Upper lobe of right lung (tissue), 1 donor: ENCODE data around the gene GRAMD2B. TPM values are rescaled to one million over a fixed set of nuclear protein-coding genes. Genes with fewer than 3 reads are reported as not detected.

Experiments
- ATAC-seq: fragments of 200-7000 bp; cut with Tn5 transposase; one replicate; pipeline ENCODE4 v1.9.1; 2020; ENCODE audit warnings: mild to moderate bottlenecking, moderate library complexity
- DNase-seq: peaks from one replicate; pipeline ENCODE4 v3.0.0-alpha.2; 2020
- H3K27ac ChIP-seq: fragments of 200-600 bp; one replicate; pipeline ENCODE4 v1.8.0; 2022
- H3K27me3 ChIP-seq: fragments of 200-600 bp; one replicate; pipeline ENCODE4 v1.8.0; 2022; ENCODE audit warnings: mild to moderate bottlenecking
- H3K36me3 ChIP-seq: fragments of 200-600 bp; one replicate; pipeline ENCODE4 v1.8.0; 2022
- H3K4me1 ChIP-seq: fragments of 200-600 bp; one replicate; pipeline ENCODE4 v1.8.0; 2022
- H3K4me3 ChIP-seq: fragments of 200-600 bp; one replicate; pipeline ENCODE4 v1.8.0; 2022; ENCODE audit warnings: mild to moderate bottlenecking
- H3K9me3 ChIP-seq: fragments of 200-600 bp; one replicate; pipeline ENCODE4 v1.8.0; 2022
- intact Hi-C: fragments of 100-400 bp; cut with DNase I; formaldehyde crosslinking; loops from one replicate; pipeline ENCODE4 v1.11.0; 2022
- total RNA-seq: library from RNA; stranded (reverse); fragmentation: NEBNext Ultra II Directional; extraction: Animal tissue kit (Norgen Biotek cat#: 25700); gene quantifications from one replicate; pipeline ENCODE4 v1.2.1, GENCODE V29; 2021
- TF ChIP-seq, protein P1 (sequence below): fragments of 200-600 bp; IDR thresholded peaks from one replicate; pipeline ENCODE4 v1.8.0; 2022; ENCODE audit warnings: antibody characterized with exemption
- donor health status: DM: no; HTN: yes; CAD: no; lungs with severe emphysema.

The GRAMD2B gene
- total RNA-seq, 1 donor from 2014 or later, result 17.0 TPM

DNA sequence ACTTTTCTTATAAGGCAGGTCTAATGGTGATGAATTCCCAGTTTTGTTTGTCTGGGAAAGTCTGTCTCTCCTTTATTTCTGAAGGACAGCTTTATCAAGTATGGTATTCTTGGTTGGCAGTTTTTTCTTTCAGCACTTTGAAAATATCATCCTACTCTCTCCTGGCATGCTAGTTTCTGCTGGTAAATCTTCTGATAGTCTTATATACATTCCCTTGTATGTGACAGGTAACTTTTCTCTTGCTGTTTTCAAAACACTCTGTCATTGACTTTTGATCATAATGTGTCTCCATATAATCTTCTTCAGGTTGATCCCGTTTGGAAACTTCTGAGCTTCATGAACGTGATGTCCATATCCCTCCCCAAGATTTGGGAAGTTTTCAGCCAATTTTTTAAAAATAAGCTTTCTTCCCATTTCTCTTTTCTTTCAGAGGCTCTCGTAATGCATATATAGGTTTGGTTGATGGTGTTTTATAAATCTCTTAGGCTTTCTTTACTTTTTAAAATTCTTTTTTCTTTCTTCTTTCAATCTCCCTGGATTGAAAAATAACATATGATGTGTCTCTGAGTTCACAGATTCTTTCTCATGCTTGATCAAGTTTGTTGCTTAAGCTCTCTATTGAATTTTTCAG, 22.5 kb upstream of the GRAMD2B start:
- no peaks in the 10 kb centered on the region for H3K36me3 ChIP-seq
- peaks cover 15% of the 10 kb centered on the region for H3K9me3 ChIP-seq
- no peaks in the 10 kb centered on the region for H3K4me1 ChIP-seq
- H3K4me3 ChIP-seq, result no peak overlapping the region
- no peaks in the 10 kb centered on the region for H3K27me3 ChIP-seq
- DNase-seq, result no peak
- TF ChIP-seq, protein P1, sequence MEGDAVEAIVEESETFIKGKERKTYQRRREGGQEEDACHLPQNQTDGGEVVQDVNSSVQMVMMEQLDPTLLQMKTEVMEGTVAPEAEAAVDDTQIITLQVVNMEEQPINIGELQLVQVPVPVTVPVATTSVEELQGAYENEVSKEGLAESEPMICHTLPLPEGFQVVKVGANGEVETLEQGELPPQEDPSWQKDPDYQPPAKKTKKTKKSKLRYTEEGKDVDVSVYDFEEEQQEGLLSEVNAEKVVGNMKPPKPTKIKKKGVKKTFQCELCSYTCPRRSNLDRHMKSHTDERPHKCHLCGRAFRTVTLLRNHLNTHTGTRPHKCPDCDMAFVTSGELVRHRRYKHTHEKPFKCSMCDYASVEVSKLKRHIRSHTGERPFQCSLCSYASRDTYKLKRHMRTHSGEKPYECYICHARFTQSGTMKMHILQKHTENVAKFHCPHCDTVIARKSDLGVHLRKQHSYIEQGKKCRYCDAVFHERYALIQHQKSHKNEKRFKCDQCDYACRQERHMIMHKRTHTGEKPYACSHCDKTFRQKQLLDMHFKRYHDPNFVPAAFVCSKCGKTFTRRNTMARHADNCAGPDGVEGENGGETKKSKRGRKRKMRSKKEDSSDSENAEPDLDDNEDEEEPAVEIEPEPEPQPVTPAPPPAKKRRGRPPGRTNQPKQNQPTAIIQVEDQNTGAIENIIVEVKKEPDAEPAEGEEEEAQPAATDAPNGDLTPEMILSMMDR, result no peak
- intact Hi-C loops, result no loop called here
- no peak for ATAC-seq
- H3K27ac ChIP-seq, result no peak overlapping the region

GRCh38 chr5:126402621-126403555, 20.3 kb upstream of the GRAMD2B start:
- peaks cover 15% of the 10 kb centered on the region for H3K9me3 ChIP-seq
- no peak for ATAC-seq
- H3K4me1 ChIP-seq, result no peaks in the 10 kb centered on the region
- no peaks in the 10 kb centered on the region for H3K36me3 ChIP-seq
- intact Hi-C loops, result no loop called here
- H3K4me3 ChIP-seq, result no peak overlapping the region
- TF ChIP-seq, protein P1, result no peak
- H3K27me3 ChIP-seq, result no peaks in the 10 kb centered on the region
- H3K27ac ChIP-seq, result no peak overlapping the region
- DNase-seq, result no peak

DNA sequence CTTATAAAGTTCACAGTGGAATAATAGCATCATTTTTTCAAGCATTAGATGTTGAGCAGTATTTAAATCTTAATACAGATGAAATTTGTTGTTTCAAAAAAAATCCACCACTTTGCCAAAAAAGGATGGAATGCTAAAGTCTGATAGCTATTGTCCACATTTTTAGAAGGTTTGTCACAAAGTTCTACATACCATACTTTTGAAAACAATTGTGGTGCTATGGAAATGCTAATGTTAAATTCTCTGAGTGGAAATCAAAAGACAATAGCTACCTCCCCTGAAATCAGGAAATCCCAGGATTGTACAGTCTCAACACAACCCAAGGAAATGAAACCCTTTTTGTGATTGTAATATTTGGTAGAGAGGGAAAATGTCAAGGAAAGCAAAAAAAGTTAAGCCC, 19.3 kb upstream of the GRAMD2B start:
- intact Hi-C loops, result no loop called here
- TF ChIP-seq, protein P1, result no peak
- Histone ChIP-seq H3K4me3 (no peak overlapping the region), H3K36me3 (no peaks in the 10 kb centered on the region), H3K4me1 (no peaks in the 10 kb centered on the region), H3K27ac (no peak overlapping the region), H3K9me3 (peaks cover 15% of the 10 kb centered on the region), H3K27me3 (no peaks in the 10 kb centered on the region)
- DNase-seq, result no peak
- no peak for ATAC-seq

GRCh38 chr5:126410623-126411022, 12.6 kb upstream of the GRAMD2B start:
- H3K27me3 ChIP-seq, result no peaks in the 10 kb centered on the region
- H3K4me1 ChIP-seq, result peaks cover 11% of the 10 kb centered on the region
- DNase-seq (no peak), ATAC-seq (no peak)
- H3K9me3 ChIP-seq, result no peaks in the 10 kb centered on the region
- no peak overlapping the region for H3K4me3 ChIP-seq
- H3K27ac ChIP-seq, result no peak overlapping the region
- no peaks in the 10 kb centered on the region for H3K36me3 ChIP-seq
- TF ChIP-seq, protein P1, result no peak
- intact Hi-C loops, result no loop called here

- Histone ChIP-seq H3K9me3 (no peaks in the 10 kb centered on the region), H3K4me3 (no peak overlapping the region), H3K4me1 (peaks cover 16% of the 10 kb centered on the region), H3K36me3 (no peaks in the 10 kb centered on the region), H3K27me3 (no peaks in the 10 kb centered on the region), H3K27ac (no peak overlapping the region)
- intact Hi-C loops, result no loop called here
- DNase-seq, result no peak
- no peak for ATAC-seq
- TF ChIP-seq, protein P1, result no peak
Measured at GRCh38 chr5:126413856-126414255, 9.4 kb upstream of the GRAMD2B start.
